ENCODE measurements around the gene RGL1. TPM values are rescaled to one million over a fixed set of nuclear protein-coding genes. Genes with fewer than 3 reads are reported as not detected.

RGL1 gene
- total RNA-seq, 1 donor from 2014 or later, result 15.0 TPM

DNA sequence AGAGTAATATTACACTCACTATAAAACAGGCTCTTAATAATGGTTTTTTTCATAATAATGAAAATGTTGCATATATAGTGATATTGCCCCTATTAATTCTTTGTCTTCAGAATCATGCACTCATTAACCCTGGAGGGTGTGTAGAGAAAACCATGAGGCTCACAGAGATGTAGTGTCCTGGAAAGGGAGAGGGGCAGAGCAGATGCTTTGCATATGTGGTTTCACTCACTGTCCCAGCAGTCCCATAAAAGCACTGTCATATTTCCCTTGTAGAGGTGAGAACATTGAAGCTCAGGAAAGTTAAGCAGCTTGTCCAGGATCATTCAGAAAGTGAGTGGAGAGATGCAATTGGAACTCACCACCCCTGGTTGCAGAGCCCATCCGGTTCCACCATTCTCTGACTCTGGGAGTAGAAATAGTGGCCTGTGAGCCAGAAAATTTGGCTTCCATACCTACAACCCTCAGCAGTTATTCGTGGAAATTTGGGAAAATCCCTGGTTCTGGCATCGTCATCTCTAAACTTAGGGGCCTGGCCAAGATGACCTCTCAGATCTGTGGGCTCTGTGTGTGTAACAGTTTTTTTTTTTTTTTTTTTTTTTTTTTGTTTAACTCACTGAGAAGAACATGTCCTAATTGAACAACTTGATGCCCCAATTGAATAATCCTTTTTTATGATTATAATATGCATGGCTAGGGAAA, 86.4 kb downstream of the RGL1 start:
- H3F3A ChIP-seq (ENCODE audit: low read depth), result no peaks in the 10 kb centered on the region
- no peak overlapping the region for H3K4me3 Mint-ChIP-seq
- DNase-seq (ENCODE audit: low spot score), result no peak
- H4K20me1 ChIP-seq (ENCODE audit: low read depth), result no peaks in the 10 kb centered on the region
- H3K4me1 ChIP-seq, result no peaks in the 10 kb centered on the region
- H3K4me3 ChIP-seq, result no peak overlapping the region
- H3K27me3 ChIP-seq, result no peaks in the 10 kb centered on the region
- no peak overlapping the region for H3K27ac Mint-ChIP-seq
- no peaks in the 10 kb centered on the region for H3K4me1 Mint-ChIP-seq
- H3K9ac ChIP-seq, result no peak overlapping the region
- no peaks in the 10 kb centered on the region for H3K9me3 ChIP-seq (ENCODE audit: low read depth)
- no peak overlapping the region for H2AFZ ChIP-seq (replicated peaks)
- no peaks in the 10 kb centered on the region for H3K36me3 ChIP-seq
- no peaks in the 10 kb centered on the region for H3K27me3 Mint-ChIP-seq (ENCODE audit: insufficient read depth, low read depth)
- no peaks in the 10 kb centered on the region for H3K79me2 ChIP-seq (ENCODE audit: low read depth)
- no peaks in the 10 kb centered on the region for H3K9me3 Mint-ChIP-seq
- no peak overlapping the region for H3K27ac ChIP-seq
- TF ChIP-seq EZH2phosphoT487 (IDR thresholded peaks at IDR 0.05), result no peak
- TF ChIP-seq, protein P1, sequence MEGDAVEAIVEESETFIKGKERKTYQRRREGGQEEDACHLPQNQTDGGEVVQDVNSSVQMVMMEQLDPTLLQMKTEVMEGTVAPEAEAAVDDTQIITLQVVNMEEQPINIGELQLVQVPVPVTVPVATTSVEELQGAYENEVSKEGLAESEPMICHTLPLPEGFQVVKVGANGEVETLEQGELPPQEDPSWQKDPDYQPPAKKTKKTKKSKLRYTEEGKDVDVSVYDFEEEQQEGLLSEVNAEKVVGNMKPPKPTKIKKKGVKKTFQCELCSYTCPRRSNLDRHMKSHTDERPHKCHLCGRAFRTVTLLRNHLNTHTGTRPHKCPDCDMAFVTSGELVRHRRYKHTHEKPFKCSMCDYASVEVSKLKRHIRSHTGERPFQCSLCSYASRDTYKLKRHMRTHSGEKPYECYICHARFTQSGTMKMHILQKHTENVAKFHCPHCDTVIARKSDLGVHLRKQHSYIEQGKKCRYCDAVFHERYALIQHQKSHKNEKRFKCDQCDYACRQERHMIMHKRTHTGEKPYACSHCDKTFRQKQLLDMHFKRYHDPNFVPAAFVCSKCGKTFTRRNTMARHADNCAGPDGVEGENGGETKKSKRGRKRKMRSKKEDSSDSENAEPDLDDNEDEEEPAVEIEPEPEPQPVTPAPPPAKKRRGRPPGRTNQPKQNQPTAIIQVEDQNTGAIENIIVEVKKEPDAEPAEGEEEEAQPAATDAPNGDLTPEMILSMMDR (IDR thresholded peaks at IDR 0.05), result no peak
- TF ChIP-seq EZH2 (IDR thresholded peaks at IDR 0.05), result no peak
- peaks cover 55% of the 10 kb centered on the region for H3K36me3 Mint-ChIP-seq
- no peak overlapping the region for H3K4me2 ChIP-seq

DNA sequence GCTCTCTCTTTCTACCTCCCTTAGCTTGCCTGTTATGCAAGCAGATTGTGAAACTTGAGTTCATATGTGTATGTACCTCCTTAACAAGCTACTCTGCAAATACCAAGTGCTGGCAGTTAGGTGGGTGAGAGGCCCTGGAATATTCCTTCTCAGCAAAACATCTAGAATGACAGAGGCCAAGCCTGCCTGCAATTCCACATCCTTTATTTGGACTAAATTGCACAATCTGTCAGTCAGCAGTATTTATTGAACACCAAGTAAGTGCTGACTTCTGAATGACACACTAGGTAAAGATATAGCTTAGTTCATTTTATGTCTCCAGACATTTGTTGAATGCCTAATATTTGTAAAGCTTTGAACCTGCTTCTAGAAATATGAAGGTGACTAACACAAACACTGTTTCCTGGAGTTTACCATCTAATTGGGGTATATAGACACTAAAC, 87.5 kb downstream of the RGL1 start:
- Histone ChIP-seq H2AFZ (replicated peaks) (no peak overlapping the region), H3K36me3 (no peaks in the 10 kb centered on the region), H3K4me3 (no peak overlapping the region), H3K79me2 (ENCODE audit: low read depth) (no peaks in the 10 kb centered on the region), H4K20me1 (ENCODE audit: low read depth) (no peaks in the 10 kb centered on the region), H3K9ac (no peak overlapping the region), H3K27me3 (no peaks in the 10 kb centered on the region), H3K4me2 (no peak overlapping the region), H3K4me1 (no peaks in the 10 kb centered on the region), H3F3A (ENCODE audit: low read depth) (no peaks in the 10 kb centered on the region), H3K27ac (no peak overlapping the region), H3K9me3 (ENCODE audit: low read depth) (no peaks in the 10 kb centered on the region)
- no peak for DNase-seq (ENCODE audit: low spot score)
- Mint-ChIP-seq H3K4me1 (no peaks in the 10 kb centered on the region), H3K9me3 (no peaks in the 10 kb centered on the region), H3K27me3 (ENCODE audit: insufficient read depth, low read depth) (no peaks in the 10 kb centered on the region), H3K36me3 (peaks cover 60% of the 10 kb centered on the region), H3K4me3 (no peak overlapping the region), H3K27ac (no peak overlapping the region)
- TF ChIP-seq, protein P1 (IDR thresholded peaks at IDR 0.05), result no peak
- no peak for TF ChIP-seq EZH2 (IDR thresholded peaks at IDR 0.05)
- TF ChIP-seq EZH2phosphoT487 (IDR thresholded peaks at IDR 0.05), result no peak

DNA sequence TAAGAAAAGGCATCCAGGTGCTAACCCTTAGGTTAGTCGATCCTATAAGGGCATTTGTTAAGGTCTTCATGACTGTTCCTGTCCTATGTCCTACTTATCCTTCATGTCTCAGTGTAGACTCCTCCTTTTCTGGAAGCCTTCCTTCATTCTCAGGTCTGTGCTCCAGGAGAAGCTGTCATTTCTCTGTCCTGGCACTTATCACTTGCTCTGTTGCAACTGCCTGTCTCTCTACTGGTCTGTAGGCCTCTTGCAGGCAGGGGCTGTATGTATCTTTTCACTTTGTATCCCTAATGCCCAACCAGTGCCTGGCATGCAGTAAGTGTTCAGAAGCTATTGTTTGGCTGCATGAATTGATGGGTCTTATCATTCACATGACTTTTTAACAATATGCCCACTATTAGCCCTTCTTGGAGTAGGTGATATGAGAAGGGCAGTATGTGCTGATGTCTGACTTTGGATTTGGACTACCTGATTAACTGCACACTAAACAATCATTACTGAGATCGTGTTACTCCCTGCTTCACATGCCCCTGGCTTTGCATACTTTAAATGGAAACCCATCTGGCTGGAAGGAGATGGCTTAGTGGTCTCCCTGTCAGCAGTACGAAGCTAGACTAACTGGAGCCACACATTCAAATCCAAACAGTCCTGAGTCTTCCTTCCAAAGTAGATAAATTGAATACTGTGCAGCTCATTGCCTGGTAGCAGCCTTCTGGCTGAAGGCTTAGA, 88.8 kb downstream of the RGL1 start:
- H3K36me3 Mint-ChIP-seq, result peaks cover 54% of the 10 kb centered on the region
- H3K27ac ChIP-seq, result no peak overlapping the region

More for the DNA sequence above, 88.8 kb downstream of the RGL1 start:
- H3K4me1 ChIP-seq, result no peaks in the 10 kb centered on the region
- H3F3A ChIP-seq (ENCODE audit: low read depth), result no peaks in the 10 kb centered on the region
- Mint-ChIP-seq H3K4me1 (no peaks in the 10 kb centered on the region), H3K9me3 (no peaks in the 10 kb centered on the region), H3K4me3 (no peak overlapping the region), H3K27ac (no peak overlapping the region), H3K27me3 (ENCODE audit: insufficient read depth, low read depth) (no peaks in the 10 kb centered on the region)
- H3K4me3 ChIP-seq, result no peak overlapping the region
- no peaks in the 10 kb centered on the region for H3K79me2 ChIP-seq (ENCODE audit: low read depth)
- no peaks in the 10 kb centered on the region for H3K9me3 ChIP-seq (ENCODE audit: low read depth)
- H2AFZ ChIP-seq (replicated peaks), result no peak overlapping the region
- H3K27me3 ChIP-seq, result no peaks in the 10 kb centered on the region
- no peak overlapping the region for H3K4me2 ChIP-seq
- DNase-seq (ENCODE audit: low spot score), result no peak
- H3K9ac ChIP-seq, result no peak overlapping the region
- H4K20me1 ChIP-seq (ENCODE audit: low read depth), result no peaks in the 10 kb centered on the region
- TF ChIP-seq, protein P1 (IDR thresholded peaks at IDR 0.05), result no peak
- TF ChIP-seq EZH2 (IDR thresholded peaks at IDR 0.05), result no peak
- no peak for TF ChIP-seq EZH2phosphoT487 (IDR thresholded peaks at IDR 0.05)
- H3K36me3 ChIP-seq, result no peaks in the 10 kb centered on the region
